Amygdala (tissue), 56 donors: ENCODE data around the gene SST.
A peak's percentile ranks its signal among the peaks of the same experiment; 100 is the strongest.
"Not testable (repeated sequence)": the region's sequence is repeated elsewhere in the genome, so short reads cannot be mapped to it uniquely, and the experiment has no call there.

Experiments
- DNase-seq, 56 donors: peaks; one replicate each; lab custom pipeline; 2025; lab: John Stamatoyannopoulos, UW

SST gene

DNA sequence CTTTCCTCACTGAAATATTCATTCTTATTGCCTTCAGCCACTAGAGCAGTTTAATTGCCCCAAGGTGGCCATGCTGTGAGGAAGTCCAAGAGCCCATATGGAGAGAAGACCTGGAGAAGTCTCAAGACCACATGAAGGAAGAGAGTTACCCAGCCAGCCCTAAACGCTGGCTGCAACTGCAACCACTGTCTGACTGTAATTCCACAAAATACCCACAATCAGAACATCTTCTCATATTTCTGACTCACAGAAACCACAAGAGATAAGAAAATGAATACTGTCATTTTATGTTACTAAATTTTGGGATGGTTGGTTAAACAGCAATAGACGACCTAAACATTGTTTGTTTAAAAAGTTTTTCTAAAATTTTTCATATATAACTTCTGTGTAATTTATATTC lies 14.7 kb upstream of the SST start:
- DNase-seq, result no peak

DNA sequence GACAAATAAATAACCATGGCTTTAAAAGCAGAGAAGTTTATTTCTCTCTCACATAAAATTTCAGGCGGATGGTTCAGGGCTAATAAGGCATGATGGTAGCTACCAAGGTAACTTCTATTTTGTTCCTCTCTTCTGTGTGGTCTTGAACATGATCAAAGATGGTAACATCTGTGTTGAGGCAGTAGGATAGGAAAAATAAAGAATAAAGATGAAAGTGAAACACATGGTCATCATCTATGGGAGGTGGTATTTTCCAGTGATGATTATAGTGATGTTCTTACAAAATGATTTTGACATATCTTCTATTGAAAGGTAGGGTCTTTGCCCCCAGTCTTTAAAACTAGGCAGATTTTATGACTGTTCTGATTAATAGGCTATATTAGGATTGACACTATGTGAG lies 14.2 kb upstream of the SST start:
- no peak for DNase-seq

DNA sequence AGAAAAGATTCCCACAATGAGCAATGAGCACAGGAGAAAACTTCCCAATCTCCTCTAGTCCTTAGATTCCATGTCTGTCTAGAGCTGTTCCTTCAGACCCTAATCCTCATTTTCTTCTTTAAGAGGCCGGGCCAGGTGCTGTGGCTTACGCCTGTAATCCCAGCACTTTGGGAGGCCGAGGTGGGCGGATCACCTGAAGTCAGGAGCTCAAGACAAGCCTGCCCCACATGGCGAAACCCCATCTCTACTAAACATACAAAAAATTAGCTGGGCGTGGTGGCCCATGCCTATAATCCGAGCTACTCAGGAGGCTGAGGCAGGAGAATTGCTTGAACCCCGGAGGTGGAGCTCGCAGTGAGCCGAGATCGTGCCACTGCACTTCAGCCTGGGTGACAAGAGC lies 11.6 kb upstream of the SST start:
- DNase-seq, result not testable (repeated sequence)

DNA sequence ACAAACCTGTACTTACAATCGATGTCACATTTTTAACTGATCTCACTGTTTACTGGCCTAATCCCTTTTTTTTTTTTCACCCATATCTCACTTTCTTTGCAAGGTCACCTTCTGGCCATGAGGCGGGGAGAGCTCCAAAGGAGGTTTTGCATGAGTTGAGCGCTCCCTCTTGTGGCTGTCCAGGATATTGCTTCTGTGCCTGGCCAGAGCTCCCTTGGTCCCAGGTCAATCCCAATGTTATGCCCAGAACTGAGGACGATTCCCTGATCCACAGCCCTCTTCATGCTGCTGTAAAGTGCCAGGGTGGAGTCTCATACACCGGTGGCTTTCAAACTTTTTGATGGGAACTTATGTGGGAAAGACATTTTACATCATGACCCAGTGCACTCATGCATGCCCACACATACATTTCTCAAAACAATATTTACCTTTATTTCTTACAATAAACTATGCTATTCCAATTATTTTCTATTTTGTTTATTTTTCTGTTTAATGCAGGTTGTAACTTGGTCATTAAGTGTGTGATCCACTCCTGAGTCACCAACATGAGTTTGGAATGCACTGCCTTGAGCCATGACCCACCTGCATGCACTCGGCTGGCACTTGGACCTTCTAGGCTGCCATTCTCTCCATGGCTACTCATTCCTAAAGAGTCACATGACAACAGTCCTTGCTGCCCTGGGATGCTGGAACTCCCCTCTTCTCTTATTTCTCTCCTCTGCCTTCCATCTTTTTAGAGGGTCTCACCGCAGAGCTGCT lies 9.6 kb upstream of the SST start:
- peak in 52 of 56 donors; percentile 4 to 82 (median 40) for DNase-seq

DNA sequence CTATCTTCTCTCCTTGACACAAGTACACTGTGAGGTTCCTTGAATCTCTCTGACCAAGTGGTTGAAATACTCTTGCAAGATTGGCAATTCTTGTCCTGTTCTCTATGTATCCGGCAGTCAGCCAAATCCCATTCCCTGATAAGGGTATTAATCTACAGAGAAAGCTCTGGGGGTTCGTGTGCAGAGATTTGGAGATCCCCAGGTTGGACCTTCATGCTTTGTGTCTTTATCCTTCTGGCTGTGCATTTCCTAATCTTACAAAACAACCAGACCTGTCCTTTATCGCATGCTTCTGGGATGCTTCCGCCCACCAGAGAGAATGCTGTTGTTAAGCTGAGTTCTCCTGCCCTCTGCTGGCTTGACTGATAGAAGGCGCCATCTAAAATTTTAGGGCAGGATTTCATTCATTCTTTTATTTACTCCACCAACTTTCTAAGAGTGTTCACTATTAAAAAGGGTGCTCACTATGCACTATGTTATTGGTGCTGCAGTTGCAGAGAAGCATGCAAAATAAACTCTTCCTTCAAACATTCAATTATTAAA lies 8.6 kb upstream of the SST start:
- DNase-seq, result peak in 28 of 56 donors; percentile 2 to 67 (median 13)

DNA sequence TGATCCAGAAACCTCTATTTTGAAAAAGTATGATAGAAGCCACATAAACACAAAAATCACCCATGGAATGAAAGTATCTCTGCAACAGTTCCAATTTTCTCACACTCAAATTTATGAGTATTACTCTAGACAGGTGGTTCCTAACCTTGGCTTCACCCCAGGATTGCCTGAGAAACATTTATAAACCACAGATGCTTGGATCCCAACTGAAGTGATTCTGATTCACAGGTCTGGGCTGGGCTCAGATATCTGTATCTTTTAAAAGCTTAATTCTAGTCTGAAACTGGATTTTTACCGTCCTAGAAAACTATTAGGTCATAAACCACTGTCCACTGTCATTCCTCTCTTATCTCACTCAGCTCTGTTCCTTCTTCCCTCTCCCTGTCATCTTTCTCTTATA lies 7.4 kb upstream of the SST start:
- DNase-seq, result no peak

DNA sequence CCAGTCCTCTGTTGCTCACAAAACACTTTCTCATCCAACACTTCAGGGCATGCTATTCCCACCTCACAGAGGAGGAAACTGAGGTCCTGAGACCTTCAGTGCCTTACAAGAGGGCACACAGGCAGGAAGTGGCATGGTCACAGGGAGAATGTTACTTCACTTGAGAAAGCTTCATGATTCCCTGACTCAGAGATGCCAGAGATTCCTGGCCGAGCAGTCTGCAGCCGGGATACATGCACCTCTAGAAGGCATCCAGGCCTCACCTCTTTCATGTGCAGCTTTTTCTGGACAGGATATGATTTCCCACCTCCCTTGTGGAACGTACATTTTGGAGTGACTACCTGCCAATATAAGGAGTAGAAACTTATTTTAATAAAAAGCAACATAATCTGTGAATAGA lies 2.8 kb upstream of the SST start:
- DNase-seq, result no peak

DNA sequence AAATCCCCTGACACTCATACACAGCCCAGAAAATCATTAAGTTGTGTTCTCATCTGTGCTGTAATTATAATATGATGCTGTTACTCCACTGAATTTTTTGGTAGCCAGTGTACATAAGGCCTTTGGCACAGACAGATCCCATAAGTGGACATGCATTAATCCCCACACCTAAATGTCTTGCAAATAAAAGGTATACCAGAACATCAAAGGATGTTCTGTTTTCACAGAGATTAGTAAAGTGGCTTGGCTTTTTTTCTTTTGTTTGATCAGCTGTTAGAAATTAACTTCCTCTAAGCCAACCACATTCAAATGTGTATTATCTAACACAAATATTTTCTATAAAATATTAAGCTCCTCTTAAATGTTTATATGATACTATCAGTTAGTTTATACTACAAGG lies 2.7 kb downstream of the SST start:
- DNase-seq, result no peak

DNA sequence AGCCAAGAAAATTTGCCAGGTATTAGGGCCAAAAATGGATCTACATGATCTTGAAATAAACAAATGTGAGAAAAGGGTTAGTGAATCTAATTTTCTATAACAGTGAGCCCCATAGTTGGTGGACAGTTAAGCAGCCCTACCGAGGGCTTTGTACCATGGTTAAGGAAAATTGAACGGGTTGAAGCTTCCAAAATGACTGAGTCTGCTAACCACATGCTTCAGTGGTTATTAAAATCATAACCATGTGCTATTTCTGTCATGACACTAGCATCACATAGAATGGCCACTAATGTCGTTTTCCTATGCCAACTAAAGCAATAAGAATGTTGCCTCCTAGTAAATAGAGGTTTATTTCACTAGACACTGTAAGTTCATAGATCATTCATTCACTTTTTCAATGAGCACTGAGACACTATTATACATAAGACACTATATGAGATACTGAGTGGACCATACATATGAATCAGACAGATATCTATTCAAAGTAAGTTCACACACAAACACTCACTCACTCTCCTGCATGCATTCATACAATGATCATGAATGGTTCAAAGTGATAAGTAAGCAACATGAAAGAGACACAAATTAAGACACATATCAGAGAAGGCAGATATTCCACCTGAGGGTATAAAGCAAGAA lies 4.3 kb downstream of the SST start:
- DNase-seq, result no peak

DNA sequence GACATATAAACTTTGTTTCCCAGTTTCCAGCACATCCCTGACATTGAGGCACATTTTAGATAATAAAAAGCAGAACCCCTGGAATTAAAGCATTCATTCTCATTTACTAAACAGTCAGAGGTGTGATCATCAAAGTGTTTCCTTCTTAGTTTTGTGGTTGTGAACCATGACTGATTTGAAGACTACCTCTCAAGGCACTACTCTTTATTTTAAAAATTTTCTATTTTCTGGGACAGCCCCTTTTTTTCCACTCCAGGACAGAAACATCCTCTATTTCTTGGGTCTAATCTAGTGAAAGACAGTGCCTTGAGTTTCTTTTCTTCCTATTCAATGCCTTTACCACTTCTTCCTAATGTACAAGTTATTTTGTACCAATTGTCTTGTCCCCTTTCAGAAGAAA lies 5.2 kb downstream of the SST start:
- DNase-seq, result no peak

DNA sequence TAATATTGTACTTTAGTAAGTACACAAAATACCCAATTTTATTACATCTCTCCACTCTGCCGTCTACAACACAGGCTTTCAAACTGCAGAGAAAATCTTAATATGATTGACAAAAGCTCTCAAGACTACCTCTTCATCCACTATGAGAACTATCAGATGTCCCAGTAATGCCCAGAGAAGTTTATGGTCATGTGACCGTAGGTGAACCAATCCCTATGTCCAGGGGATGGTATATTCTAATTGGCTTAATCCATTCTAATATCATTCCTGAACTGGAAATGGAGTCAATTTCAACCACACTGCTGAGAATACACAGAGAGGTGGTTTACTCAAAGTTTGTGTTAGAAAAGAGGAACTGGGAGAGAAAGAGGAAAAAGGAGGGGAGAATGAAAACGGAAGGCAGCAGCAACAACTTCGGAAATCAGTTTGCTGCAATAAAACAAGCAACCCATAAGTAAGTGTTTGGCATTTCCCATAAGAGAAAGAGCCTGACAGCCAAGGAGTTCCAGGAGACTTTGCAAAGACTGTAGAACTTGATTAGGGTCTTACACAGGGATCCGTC lies 7.3 kb downstream of the SST start:
- no peak for DNase-seq

DNA sequence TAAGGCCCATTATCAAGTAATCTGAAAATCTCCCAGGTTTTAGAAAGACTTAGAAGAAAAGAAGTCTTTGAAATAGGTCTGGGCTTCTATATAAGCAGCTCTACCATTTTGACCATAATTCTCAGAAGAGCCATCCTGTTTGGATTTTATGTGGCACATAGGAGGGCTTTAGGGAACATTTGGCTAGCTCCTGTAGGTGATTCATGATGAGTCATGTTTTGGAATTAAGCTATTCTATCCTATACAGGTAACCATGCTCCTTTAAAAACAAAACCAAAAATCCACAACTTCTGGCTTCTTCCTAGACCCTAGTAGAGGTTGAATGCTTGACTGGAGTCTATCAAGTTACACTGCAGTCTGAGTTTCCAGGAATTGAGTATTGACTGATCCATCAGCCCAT lies 8.9 kb downstream of the SST start:
- DNase-seq, result no peak

DNA sequence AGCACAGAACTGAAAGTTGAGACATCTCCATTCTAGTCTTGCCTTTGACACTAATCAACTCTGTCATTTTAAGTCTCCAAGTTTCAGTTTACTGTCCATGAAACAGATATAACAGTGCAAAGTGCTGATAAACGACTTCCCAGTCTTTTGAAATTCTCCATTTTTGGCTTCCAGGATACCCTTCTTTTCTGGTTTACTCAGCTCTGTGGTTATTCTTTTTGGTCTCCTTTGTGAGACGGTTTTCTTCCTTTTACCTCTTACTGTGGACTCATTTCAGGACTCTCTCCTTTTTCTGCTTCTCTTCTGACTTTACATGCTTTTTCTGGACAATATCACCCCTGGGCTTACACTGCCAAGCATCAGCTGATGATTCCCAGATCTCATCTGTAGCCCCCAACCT lies 18.9 kb downstream of the SST start:
- no peak for DNase-seq

DNA sequence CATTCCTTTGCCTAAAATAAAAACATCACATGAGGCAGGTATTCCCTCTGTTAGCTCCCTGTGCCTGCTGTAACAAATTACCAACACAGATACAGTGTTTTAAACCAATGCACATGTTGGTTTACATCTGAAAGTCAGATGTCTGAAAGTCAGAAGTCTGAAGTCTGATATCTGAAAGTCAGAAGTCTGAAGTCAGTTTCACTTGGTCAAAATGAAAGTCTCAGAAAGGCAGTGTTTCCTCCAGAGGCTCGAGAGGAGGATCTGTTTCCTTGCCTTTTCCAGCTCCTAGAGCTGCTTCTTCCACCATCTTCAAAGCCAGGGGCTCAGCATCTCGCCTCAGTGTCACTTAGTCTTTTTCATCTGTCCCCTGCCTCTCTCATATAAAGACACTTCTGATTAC lies 22.0 kb downstream of the SST start:
- no peak for DNase-seq

DNA sequence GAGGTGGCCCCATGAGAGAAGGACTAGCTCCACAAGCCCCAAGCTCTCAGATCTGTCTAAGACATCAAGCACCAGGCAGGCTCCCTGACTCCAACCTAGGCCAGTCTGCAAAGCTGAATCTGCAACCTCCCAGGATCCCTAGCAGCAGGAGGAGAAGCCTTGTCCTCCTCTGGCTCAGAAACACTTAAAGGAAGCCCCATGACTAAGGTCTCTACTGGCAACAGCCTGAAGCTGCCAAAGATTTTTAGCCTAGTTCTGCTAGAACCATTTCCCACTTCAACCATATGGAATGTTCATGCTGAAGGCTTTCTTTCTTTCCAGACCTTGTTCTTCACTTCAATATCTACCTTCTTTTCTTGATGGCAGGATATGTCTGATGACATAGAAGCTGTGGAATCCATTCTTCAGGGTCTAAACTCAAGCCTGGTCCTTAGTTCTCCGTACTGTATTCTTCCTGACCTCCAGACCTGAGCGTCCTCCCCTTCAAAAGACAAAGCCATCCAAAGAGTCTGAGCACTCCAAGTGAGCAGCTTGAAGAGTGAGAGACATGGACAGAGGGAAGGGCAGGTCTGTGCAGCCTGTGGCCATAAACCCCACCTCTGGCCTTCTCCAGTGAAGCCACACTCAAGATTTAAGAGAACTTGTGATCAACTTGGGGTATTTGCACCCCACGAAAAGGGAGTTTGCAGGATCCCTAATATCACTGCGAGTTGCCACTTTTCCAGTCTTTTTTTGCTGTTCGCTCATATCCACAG lies 23.1 kb downstream of the SST start:
- DNase-seq, result no peak

DNA sequence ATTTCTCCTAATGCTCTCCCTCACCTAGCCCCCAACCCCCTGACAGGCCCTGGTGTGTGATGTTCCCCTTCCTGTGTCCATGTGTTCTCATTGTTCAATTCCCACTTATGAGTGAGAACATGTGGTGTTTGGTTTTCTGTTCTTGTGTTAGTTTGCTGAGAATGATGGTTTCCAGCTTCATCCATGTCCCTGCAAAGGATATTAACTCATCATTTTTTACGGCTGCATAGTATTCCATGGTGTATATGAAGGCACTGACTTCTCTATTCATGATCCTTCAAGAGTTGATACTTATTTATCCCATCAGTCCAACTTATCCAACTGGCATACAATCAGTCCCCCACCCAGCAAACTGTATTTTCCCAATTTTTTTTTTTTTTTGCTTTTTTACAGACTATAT lies 24.8 kb downstream of the SST start:
- DNase-seq, result not testable (repeated sequence)

DNA sequence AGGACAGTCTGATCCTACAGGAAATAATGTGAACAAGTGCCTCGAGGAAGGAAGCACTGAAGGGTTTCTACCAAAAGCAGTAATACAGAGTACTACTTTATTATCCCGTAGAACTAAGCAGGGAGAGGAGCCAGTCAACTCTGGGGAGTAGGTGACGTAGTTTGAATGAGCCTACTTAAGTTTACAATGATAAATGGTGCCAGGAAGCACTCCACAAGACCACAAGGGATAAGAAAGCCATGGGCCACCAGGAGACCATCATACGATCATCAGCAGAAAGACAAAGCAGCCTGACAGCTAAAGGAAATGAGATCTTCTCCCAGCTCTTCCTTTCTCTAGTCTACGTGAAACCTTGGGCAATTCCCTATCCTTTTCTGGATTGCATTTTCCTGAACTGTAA lies 27.3 kb downstream of the SST start:
- no peak for DNase-seq

DNA sequence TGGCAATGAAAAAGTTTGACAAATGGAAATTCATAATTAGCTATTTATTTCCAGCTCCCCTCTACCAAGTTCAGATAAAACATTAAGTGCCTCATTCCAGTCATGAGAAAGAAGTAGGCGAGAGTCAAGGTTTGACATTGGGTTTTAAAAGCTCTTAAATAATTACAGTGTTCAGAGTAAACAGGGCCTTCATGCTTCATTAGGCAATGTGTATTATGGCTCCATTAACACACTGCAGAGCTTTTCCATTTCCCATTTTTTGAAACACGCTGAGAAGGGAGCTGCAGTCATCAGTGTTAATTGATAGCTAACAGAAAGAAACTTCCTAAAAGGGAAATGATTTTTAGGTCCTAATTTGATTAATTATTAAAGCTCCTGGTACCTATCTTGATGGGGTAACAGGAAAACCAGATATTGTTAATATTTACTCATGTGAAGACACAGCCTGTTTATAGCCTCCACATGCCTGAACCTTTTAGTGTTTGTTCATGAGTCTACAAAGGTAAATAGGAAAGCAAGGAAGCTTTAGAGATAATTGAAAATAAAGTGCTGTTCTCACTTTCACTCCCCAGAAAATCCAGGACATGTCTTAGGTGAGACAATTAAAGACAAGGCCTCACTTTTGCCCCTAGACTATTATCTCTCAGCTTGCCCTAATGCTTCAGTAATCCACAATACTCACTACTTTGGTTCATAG lies 28.7 kb downstream of the SST start:
- no peak for DNase-seq

DNA sequence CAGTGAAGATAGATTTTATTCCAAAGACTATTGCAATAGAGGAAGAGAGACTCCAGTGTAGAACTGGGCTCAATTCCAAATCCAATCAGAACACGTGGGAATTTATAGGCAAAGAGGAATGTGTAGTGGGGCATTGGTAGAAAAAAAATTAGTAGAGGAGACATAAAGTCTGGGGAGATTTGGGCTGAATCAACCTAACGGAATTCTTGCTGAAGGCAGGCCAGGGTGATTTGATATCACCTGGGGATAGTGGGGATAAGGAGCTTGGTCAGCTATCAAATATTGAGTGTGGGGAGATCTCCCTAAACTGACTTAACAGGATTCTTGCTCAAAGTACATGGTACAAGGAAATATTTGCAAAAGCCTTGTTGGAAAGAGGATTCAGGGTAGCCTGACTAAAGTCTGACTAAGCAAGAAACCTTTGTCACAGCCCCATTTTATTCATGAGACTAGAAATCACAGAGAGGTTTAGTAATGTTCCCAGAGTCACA lies 29.6 kb downstream of the SST start:
- DNase-seq, result no peak

DNA sequence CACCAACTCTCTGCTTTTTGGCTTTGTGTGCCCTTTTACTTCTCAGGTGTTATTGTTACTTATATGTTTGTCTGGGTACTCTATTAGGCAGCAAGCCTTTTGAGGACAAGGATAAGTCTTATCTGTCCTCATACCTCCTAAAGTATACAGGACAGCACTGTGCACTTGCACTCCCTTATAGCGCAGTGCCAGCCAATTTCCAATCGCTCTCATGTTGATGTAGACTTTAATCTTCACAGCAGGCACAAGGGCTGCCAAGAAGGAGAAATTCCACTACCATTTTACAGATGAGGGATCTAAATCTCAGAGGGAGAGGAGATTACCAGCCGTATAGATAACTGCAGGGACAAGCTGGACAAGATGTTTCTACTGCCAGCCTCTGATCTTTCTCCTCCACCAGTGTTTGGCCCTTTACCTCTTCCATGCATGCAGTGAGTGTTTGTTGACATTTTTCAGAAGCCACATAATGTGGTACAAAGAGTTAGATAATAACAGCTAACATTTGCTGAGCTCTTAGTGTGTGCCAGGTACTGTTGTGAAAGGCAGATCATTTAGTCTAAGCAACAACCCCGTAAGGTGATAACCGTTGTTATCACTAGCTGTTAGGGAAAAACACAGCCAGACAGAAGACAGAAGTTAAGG lies 30.1 kb downstream of the SST start:
- DNase-seq, result no peak
